Measurements from ENCODE around the gene SCFD2. TPM values are rescaled to one million over a fixed set of nuclear protein-coding genes. Genes with fewer than 3 reads are reported as not detected.

The SCFD2 gene
- polyA plus RNA-seq, 1 of the 3 experiments (the other 2 are of a cell fraction) = 14.1 TPM

- Histone ChIP-seq H4K20me1 (ENCODE audit: insufficient read depth) (no peaks in the 10 kb centered on the region), H3K4me2 (no peak overlapping the region), H3K27me3 (ENCODE audit: insufficient read depth) (no peaks in the 10 kb centered on the region), H3K4me1 (ENCODE audit: control insufficient read depth in 1 of 2, insufficient read depth in 2 of 2, low read depth in 1 of 2, low read length in 1 of 2) (peaks cover 3 to 8% of the 10 kb centered on the region in 2 experiments; a peak in 2 of 4 replicates), H3K9ac (no peak overlapping the region), H2AFZ (ENCODE audit: low read depth) (no peak overlapping the region), H3K4me3 (ENCODE audit: low read depth in 2 of 2, low read length in 1 of 2) (no peak overlapping the region), H3K27ac (ENCODE audit: low read depth in 2 of 2, low read length in 1 of 2) (0 out of 4 replicates have a peak overlapping the region, but pooled peaks of 1 of the 2 experiments have one; percentile 44), H3K79me2 (ENCODE audit: insufficient read depth) (no peaks in the 10 kb centered on the region), H3K9me3 (no peaks in the 10 kb centered on the region), H3K9me2 (no peaks in the 10 kb centered on the region), H3F3A (replicated peaks; ENCODE audit: insufficient read depth) (no peaks in the 10 kb centered on the region), H3K36me3 (replicated peaks in 1 of 2; ENCODE audit: control insufficient read depth in 1 of 2, insufficient read depth in 2 of 2, low read length in 1 of 2) (no peaks in the 10 kb centered on the region)
- TF ChIP-seq MAX (IDR thresholded peaks at IDR 0.05; ENCODE audit: low read depth) (no peak), FOXM1 (IDR thresholded peaks at IDR 0.05; ENCODE audit: low read depth) (no peak), GATA2 (CRISPR knock-in tag; IDR thresholded peaks at IDR 0.05) (no peak), EZH2phosphoT487 (IDR thresholded peaks at IDR 0.05; ENCODE audit: borderline replicate concordance, low read depth) (no peak), YY1 (IDR thresholded peaks at IDR 0.05; ENCODE audit: low read depth) (no peak), PBX3 (IDR thresholded peaks at IDR 0.05) (no peak), FOXJ3 (CRISPR knock-in tag; IDR thresholded peaks at IDR 0.05) (no peak), USF1 (IDR thresholded peaks at IDR 0.05; ENCODE audit: borderline replicate concordance, low read depth) (no peak), GABPA (IDR thresholded peaks at IDR 0.05; ENCODE audit: low read depth) (no peak), EP300 (IDR thresholded peaks at IDR 0.05; ENCODE audit: borderline replicate concordance in 1 of 2, low read depth in 1 of 2, low read length in 1 of 2) (no peak), JUND (IDR thresholded peaks at IDR 0.05) (no peak), POLR2AphosphoS5 (IDR thresholded peaks at IDR 0.05; ENCODE audit: low read depth, low read length) (no peak), NRF1 (IDR thresholded peaks at IDR 0.05; ENCODE audit: low read depth, low read length) (no peak), RXRA (IDR thresholded peaks at IDR 0.05; ENCODE audit: borderline replicate concordance, low read depth) (no peak), ELF1 (IDR thresholded peaks at IDR 0.05) (no peak)
- DNase-seq = no peak
- 82% methylated on average over 2 of the region's 2 CpGs for WGBS (ENCODE audit: low lambda C conversion rate)
- ChIA-PET CTCF (interaction anchor here (1.2 to 1.9 kb wide), 3 partner anchors 10 to 69 kb away, joined by 3 to 5 read pairs (median 3); no protein-coding TSS in a partner anchor), POLR2A (no interaction called here)
Measured at GRCh38 chr4:52933738-52934137, 432.1 kb downstream of the SCFD2 start.

GRCh38 chr4:52932591-52933470 is 433.0 kb downstream of the SCFD2 start:
- WGBS (ENCODE audit: low lambda C conversion rate) = 62% methylated on average over 4 of the region's 5 CpGs
- no peaks in the 10 kb centered on the region for H3K79me2 ChIP-seq (ENCODE audit: insufficient read depth)
- H3K4me2 ChIP-seq = peak overlapping the region; percentile 50; the same call in 1 of the 2 replicates
- no peaks in the 10 kb centered on the region for H3K9me3 ChIP-seq
- H3K9me2 ChIP-seq = no peaks in the 10 kb centered on the region
- H3K36me3 ChIP-seq (replicated peaks in 1 of 2; ENCODE audit: control insufficient read depth in 1 of 2, insufficient read depth in 2 of 2, low read length in 1 of 2) = no peaks in the 10 kb centered on the region
- peaks cover 3 to 8% of the 10 kb centered on the region in 2 experiments; a peak in 2 of 4 replicates for H3K4me1 ChIP-seq (ENCODE audit: control insufficient read depth in 1 of 2, insufficient read depth in 2 of 2, low read depth in 1 of 2, low read length in 1 of 2)
- no peak overlapping the region for H3K9ac ChIP-seq
- DNase-seq = no peak
- POLR2A ChIA-PET = no interaction called here
- peak overlapping the region in 1 of 2 experiments; percentile 44; a peak in 2 of 4 replicates for H3K27ac ChIP-seq (ENCODE audit: low read depth in 2 of 2, low read length in 1 of 2)
- no peak overlapping the region for H3K4me3 ChIP-seq (ENCODE audit: low read depth in 2 of 2, low read length in 1 of 2)
- no peaks in the 10 kb centered on the region for H4K20me1 ChIP-seq (ENCODE audit: insufficient read depth)
- no peak for TF ChIP-seq RAD21 (IDR thresholded peaks at IDR 0.05; ENCODE audit: low read length)
- CTCF ChIA-PET = interaction anchor here (1.0 to 1.9 kb wide), 4 partner anchors 11 to 68 kb away, joined by 3 to 5 read pairs (median 4); no protein-coding TSS in a partner anchor
- H2AFZ ChIP-seq (ENCODE audit: low read depth) = no peak overlapping the region
- H3K27me3 ChIP-seq (ENCODE audit: insufficient read depth) = no peaks in the 10 kb centered on the region
- no peaks in the 10 kb centered on the region for H3F3A ChIP-seq (replicated peaks; ENCODE audit: insufficient read depth)
